Mucosa of descending colon (tissue), 3 donors: ENCODE results near the gene PJVK. TPM values are rescaled to one million over a fixed set of nuclear protein-coding genes. Genes with fewer than 3 reads are reported as not detected.

Experiments used
- ATAC-seq: fragments of 200-7000 bp; cut with Tn5 transposase; one replicate; pipeline ENCODE4 v1.9.1; 2020; ENCODE audit warnings: mild to moderate bottlenecking, moderate library complexity
- DNase-seq, 3 donors: peaks; one replicate each; pipeline ENCODE4 v3.0.0-alpha.2; 2020
- H3K36me3 ChIP-seq: fragments of 200-600 bp; one replicate; pipeline ENCODE4 v1.8.0; 2021; ENCODE audit warnings: low read depth, mild to moderate bottlenecking
- H3K4me1 ChIP-seq: fragments of 200-600 bp; one replicate; pipeline ENCODE4 v1.8.0; 2021; ENCODE audit warnings: low read depth, mild to moderate bottlenecking
- H3K4me3 ChIP-seq: fragments of 200-600 bp; one replicate; pipeline ENCODE4 v1.8.0; 2021; ENCODE audit warnings: mild to moderate bottlenecking
- H3K9me3 ChIP-seq: fragments of 200-600 bp; one replicate; pipeline ENCODE4 v1.8.0; 2021; ENCODE audit warnings: mild to moderate bottlenecking
- CTCF ChIP-seq: fragments of 200-600 bp; IDR thresholded peaks from one replicate; pipeline ENCODE4 v1.8.0; 2022; ENCODE audit warnings: antibody characterized with exemption, mild to moderate bottlenecking
- intact Hi-C, 2 donors: fragments of 100-400 bp; cut with DNase I in 1 of 2; cut with micrococcal nuclease in 1 of 2; formaldehyde crosslinking; loops; one replicate each; pipeline versions ENCODE4 v1.11.0 to v1.11.1; 2022; cut with DNase I, micrococcal nuclease
- total RNA-seq, 3 donors: library from RNA; stranded (reverse); fragmentation: NEBNext Ultra II Directional in 2 of 3; extraction: Animal tissue kit (Norgen Biotek cat#: 25700) in 2 of 3; gene quantifications; one replicate each; pipeline versions ENCODE4 v1.2.1 to v1.2.4, GENCODE V29; 2021 to 2023
- donor health status: DM: no; HTN: no; CAD: no; lungs with moderate emphysema.
- donor health status: DM: no; HTN: no; CAD: no.
- donor health status: DM: no; HTN: yes; CAD: no.

PJVK gene
- total RNA-seq, 3 donors from 2014 or later, result 1.4 to 3.3 (median 1.5) TPM

GRCh38 chr2:178426388-178426787, 24.8 kb upstream of the PJVK start:
- H3K36me3 ChIP-seq, result peaks cover 2% of the 10 kb centered on the region
- no peak for DNase-seq
- no peak for ATAC-seq
- TF ChIP-seq CTCF, result no peak
- no peaks in the 10 kb centered on the region for H3K4me1 ChIP-seq
- H3K9me3 ChIP-seq, result peaks cover 2% of the 10 kb centered on the region
- no peak overlapping the region for H3K4me3 ChIP-seq
- intact Hi-C loops, result no loop called here

- Histone ChIP-seq H3K9me3 (peaks cover 2% of the 10 kb centered on the region), H3K36me3 (peaks cover 5% of the 10 kb centered on the region), H3K4me3 (no peak overlapping the region), H3K4me1 (no peaks in the 10 kb centered on the region)
- TF ChIP-seq CTCF, result no peak
- intact Hi-C loops, result no loop called here
- DNase-seq (no peak), ATAC-seq (no peak)
These were observed 23.7 kb upstream of the PJVK start for GRCh38 chr2:178427458-178427857.

GRCh38 chr2:178428396-178428806, 22.8 kb upstream of the PJVK start:
- no peak for TF ChIP-seq CTCF
- Histone ChIP-seq H3K4me3 (no peak overlapping the region), H3K36me3 (peaks cover 11% of the 10 kb centered on the region), H3K4me1 (no peaks in the 10 kb centered on the region), H3K9me3 (peaks cover 2% of the 10 kb centered on the region)
- DNase-seq (no peak), ATAC-seq (no peak)
- intact Hi-C loops, result no loop called here

- Histone ChIP-seq H3K9me3 (peaks cover 2% of the 10 kb centered on the region), H3K4me3 (no peak overlapping the region), H3K36me3 (peaks cover 11% of the 10 kb centered on the region), H3K4me1 (no peaks in the 10 kb centered on the region)
- ATAC-seq (no peak), DNase-seq (no peak)
- TF ChIP-seq CTCF, result no peak
- intact Hi-C loops, result no loop called here
These were observed 21.8 kb upstream of the PJVK start for GRCh38 chr2:178429336-178429735.

GRCh38 chr2:178436662-178437061, 14.5 kb upstream of the PJVK start:
- H3K9me3 ChIP-seq, result no peaks in the 10 kb centered on the region
- DNase-seq (no peak), ATAC-seq (no peak)
- no peak for TF ChIP-seq CTCF
- intact Hi-C loops, result no loop called here
- no peak overlapping the region for H3K4me3 ChIP-seq
- peaks cover 6% of the 10 kb centered on the region for H3K36me3 ChIP-seq
- no peaks in the 10 kb centered on the region for H3K4me1 ChIP-seq

- intact Hi-C loops, result no loop called here
- no peak for TF ChIP-seq CTCF
These were observed 9.8 kb upstream of the PJVK start for GRCh38 chr2:178441426-178441825.

More at GRCh38 chr2:178441426-178441825, 9.8 kb upstream of the PJVK start:
- H3K36me3 ChIP-seq, result no peaks in the 10 kb centered on the region
- DNase-seq (no peak), ATAC-seq (no peak)
- H3K4me1 ChIP-seq, result no peaks in the 10 kb centered on the region
- H3K4me3 ChIP-seq, result no peak overlapping the region
- H3K9me3 ChIP-seq, result no peaks in the 10 kb centered on the region
